IMR-90 (cell line): Measurements from ENCODE around the gene CNP.

Experiments used
- POLR2A ChIP-seq: IDR thresholded peaks from 2 replicates; pipeline ENCODE4 v1.6.1; 2012; ENCODE audit warnings: mild to moderate bottlenecking, low read depth, low read length
- RCOR1 ChIP-seq: IDR thresholded peaks from 2 replicates; pipeline ENCODE4 v1.6.1; 2012; ENCODE audit warnings: mild to moderate bottlenecking, low read length, improper control_type of control experiment; ENCODE audit not compliant: insufficient replicate concordance
- TF ChIP-seq, protein P1 (sequence below): conservative IDR thresholded peaks from 2 replicates; pipeline ENCODE4 v1.5.1; 2012; ENCODE audit warnings: mild to moderate bottlenecking, low read depth, low read length, improper control_type of control experiment

DNA sequence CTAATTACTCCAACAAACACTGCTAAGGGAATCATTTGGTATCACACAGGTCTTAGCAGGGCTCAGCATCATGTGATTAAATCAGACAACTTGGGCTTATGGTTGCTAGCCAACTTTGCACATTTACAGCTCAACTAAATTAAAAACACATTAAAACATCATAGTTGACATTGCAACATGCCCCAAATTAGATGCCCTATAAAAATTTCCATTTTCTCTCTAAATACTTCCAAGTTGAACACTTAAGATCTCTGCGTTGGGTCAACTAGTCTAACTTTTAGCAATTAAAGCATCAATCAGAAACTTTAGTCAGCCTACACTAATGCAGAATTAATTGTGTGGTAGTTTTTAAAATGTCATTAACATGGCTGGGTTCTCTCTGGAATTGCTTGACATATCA, 38.6 kb downstream of the CNP start:
- TF ChIP-seq, protein P1, sequence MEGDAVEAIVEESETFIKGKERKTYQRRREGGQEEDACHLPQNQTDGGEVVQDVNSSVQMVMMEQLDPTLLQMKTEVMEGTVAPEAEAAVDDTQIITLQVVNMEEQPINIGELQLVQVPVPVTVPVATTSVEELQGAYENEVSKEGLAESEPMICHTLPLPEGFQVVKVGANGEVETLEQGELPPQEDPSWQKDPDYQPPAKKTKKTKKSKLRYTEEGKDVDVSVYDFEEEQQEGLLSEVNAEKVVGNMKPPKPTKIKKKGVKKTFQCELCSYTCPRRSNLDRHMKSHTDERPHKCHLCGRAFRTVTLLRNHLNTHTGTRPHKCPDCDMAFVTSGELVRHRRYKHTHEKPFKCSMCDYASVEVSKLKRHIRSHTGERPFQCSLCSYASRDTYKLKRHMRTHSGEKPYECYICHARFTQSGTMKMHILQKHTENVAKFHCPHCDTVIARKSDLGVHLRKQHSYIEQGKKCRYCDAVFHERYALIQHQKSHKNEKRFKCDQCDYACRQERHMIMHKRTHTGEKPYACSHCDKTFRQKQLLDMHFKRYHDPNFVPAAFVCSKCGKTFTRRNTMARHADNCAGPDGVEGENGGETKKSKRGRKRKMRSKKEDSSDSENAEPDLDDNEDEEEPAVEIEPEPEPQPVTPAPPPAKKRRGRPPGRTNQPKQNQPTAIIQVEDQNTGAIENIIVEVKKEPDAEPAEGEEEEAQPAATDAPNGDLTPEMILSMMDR, result no peak
- TF ChIP-seq RCOR1 (no peak), POLR2A (no peak)
